Measurements from ENCODE around the gene NEUROD2. TPM values are rescaled to one million over a fixed set of nuclear protein-coding genes. Genes with fewer than 3 reads are reported as not detected.

Gene NEUROD2
- total RNA-seq: not detected

GRCh38 chr17:39607851-39608130 lies at the start of gene NEUROD2:
Gene NEUROD2, minus strand, starts transcription at chr17:39607920. Its CDS starts 1,321 bp downstream, at chr17:39606599.
- no peak for DNase-seq
- no peaks in the 10 kb centered on the region for H3K36me3 Mint-ChIP-seq (ENCODE audit: low read depth)
- no peak for ATAC-seq
- H3K4me1 Mint-ChIP-seq (ENCODE audit: low read depth): peaks cover 12% of the 10 kb centered on the region
- H3K4me3 Mint-ChIP-seq: no peak within 1 kb of the TSS
- ChIA-PET CTCF (no interaction called here), POLR2A (no interaction called here)
- H3K9me3 Mint-ChIP-seq (ENCODE audit: insufficient read depth): no peaks in the 10 kb centered on the region
- no peak within 1 kb of the TSS for H3K27ac Mint-ChIP-seq
- H3K27me3 Mint-ChIP-seq (ENCODE audit: low read depth): peaks cover 55% of the 10 kb centered on the region

- H3K4me1 Mint-ChIP-seq (ENCODE audit: low read depth): peaks cover 43% of the 10 kb centered on the region
- no peaks in the 10 kb centered on the region for H3K9me3 Mint-ChIP-seq (ENCODE audit: insufficient read depth)
- peaks cover 19% of the 10 kb centered on the region for H3K36me3 Mint-ChIP-seq (ENCODE audit: low read depth)
- ChIA-PET POLR2A (interaction anchor here (0.6 to 1.9 kb wide), 3 partner anchors 33 to 65 kb away, joined by 3 to 5 read pairs (median 3); partner anchors contain the start of gene PGAP3), CTCF (interaction anchor here (0.7 to 9.0 kb wide), 16 partner anchors 13 to 241 kb away, joined by 3 to 156 read pairs (median 8); partner anchors contain the start of genes MIEN1, PGAP3, PNMT and PPP1R1B)
- no peaks in the 10 kb centered on the region for H3K27me3 Mint-ChIP-seq (ENCODE audit: low read depth)
- H3K27ac Mint-ChIP-seq: no peak overlapping the region
- DNase-seq (no peak), ATAC-seq (no peak)
- H3K4me3 Mint-ChIP-seq: no peak overlapping the region
Measured at GRCh38 chr17:39655105-39655504, 47.4 kb upstream of the NEUROD2 start.

- Mint-ChIP-seq H3K9me3 (ENCODE audit: insufficient read depth) (no peaks in the 10 kb centered on the region), H3K4me3 (no peak overlapping the region), H3K36me3 (ENCODE audit: low read depth) (peaks cover 18% of the 10 kb centered on the region), H3K27ac (no peak overlapping the region), H3K27me3 (ENCODE audit: low read depth) (no peaks in the 10 kb centered on the region), H3K4me1 (ENCODE audit: low read depth) (peaks cover 37% of the 10 kb centered on the region)
- peak; percentile 88 for DNase-seq
- ATAC-seq: peak; percentile 85
- ChIA-PET CTCF (interaction anchor here (0.5 to 9.0 kb wide), 27 partner anchors 9 to 890 kb away, joined by 3 to 156 read pairs (median 5); partner anchors contain the start of genes ERBB2, MIEN1, PGAP3 and PNMT), POLR2A (interaction anchor here (0.8 kb wide), 1 partner anchor 193 kb away, joined by 3 read pairs; no protein-coding TSS in a partner anchor)
Measured at GRCh38 chr17:39653662-39654331, 46.1 kb upstream of the NEUROD2 start.

- ChIA-PET POLR2A (no interaction called here), CTCF (interaction anchor here (0.5 to 9.0 kb wide), 23 partner anchors 9 to 890 kb away, joined by 3 to 156 read pairs (median 6); partner anchors contain the start of genes ERBB2, MIEN1, PGAP3 and PNMT)
- Mint-ChIP-seq H3K27ac (no peak overlapping the region), H3K4me1 (ENCODE audit: low read depth) (peaks cover 37% of the 10 kb centered on the region), H3K36me3 (ENCODE audit: low read depth) (peaks cover 16% of the 10 kb centered on the region), H3K4me3 (no peak overlapping the region), H3K27me3 (ENCODE audit: low read depth) (no peaks in the 10 kb centered on the region), H3K9me3 (ENCODE audit: insufficient read depth) (no peaks in the 10 kb centered on the region)
- ATAC-seq (no peak), DNase-seq (no peak)
Measured at GRCh38 chr17:39653316-39653661, 45.6 kb upstream of the NEUROD2 start.

GRCh38 chr17:39652587-39653315 lies 45.0 kb upstream of the NEUROD2 start:
- H3K4me1 Mint-ChIP-seq (ENCODE audit: low read depth): peaks cover 32% of the 10 kb centered on the region
- ChIA-PET CTCF (interaction anchor here (0.7 to 9.0 kb wide), 12 partner anchors 12 to 100 kb away, joined by 3 to 156 read pairs (median 8); partner anchors contain the start of genes PNMT, PPP1R1B and STARD3), POLR2A (no interaction called here)
- DNase-seq (no peak), ATAC-seq (peak; percentile 21)
- peak overlapping the region; percentile 37 for H3K27ac Mint-ChIP-seq
- H3K36me3 Mint-ChIP-seq (ENCODE audit: low read depth): peaks cover 15% of the 10 kb centered on the region
- H3K4me3 Mint-ChIP-seq: no peak overlapping the region
- no peaks in the 10 kb centered on the region for H3K27me3 Mint-ChIP-seq (ENCODE audit: low read depth)
- no peaks in the 10 kb centered on the region for H3K9me3 Mint-ChIP-seq (ENCODE audit: insufficient read depth)

GRCh38 chr17:39651923-39652586 lies 44.3 kb upstream of the NEUROD2 start:
- ChIA-PET CTCF (interaction anchor here (0.7 to 9.0 kb wide), 10 partner anchors 11 to 97 kb away, joined by 3 to 156 read pairs (median 5); partner anchors contain the start of genes PNMT, PPP1R1B and STARD3), POLR2A (no interaction called here)
- DNase-seq (no peak), ATAC-seq (no peak)
- Mint-ChIP-seq H3K4me1 (ENCODE audit: low read depth) (peaks cover 31% of the 10 kb centered on the region), H3K9me3 (ENCODE audit: insufficient read depth) (no peaks in the 10 kb centered on the region), H3K36me3 (ENCODE audit: low read depth) (peaks cover 14% of the 10 kb centered on the region), H3K4me3 (no peak overlapping the region), H3K27ac (peak overlapping the region; percentile 37), H3K27me3 (ENCODE audit: low read depth) (no peaks in the 10 kb centered on the region)

- ATAC-seq (no peak), DNase-seq (no peak)
- ChIA-PET CTCF (interaction anchor here (1.6 to 9.0 kb wide), 3 partner anchors 16 to 35 kb away, joined by 4 to 156 read pairs (median 45); partner anchors contain the start of gene PPP1R1B), POLR2A (no interaction called here)
- H3K4me3 Mint-ChIP-seq: no peak overlapping the region
- no peaks in the 10 kb centered on the region for H3K27me3 Mint-ChIP-seq (ENCODE audit: low read depth)
- peaks cover 31% of the 10 kb centered on the region for H3K4me1 Mint-ChIP-seq (ENCODE audit: low read depth)
- H3K36me3 Mint-ChIP-seq (ENCODE audit: low read depth): peaks cover 12% of the 10 kb centered on the region
- H3K9me3 Mint-ChIP-seq (ENCODE audit: insufficient read depth): no peaks in the 10 kb centered on the region
- no peak overlapping the region for H3K27ac Mint-ChIP-seq
Measured at GRCh38 chr17:39650121-39650579, 42.4 kb upstream of the NEUROD2 start.

- no peaks in the 10 kb centered on the region for H3K9me3 Mint-ChIP-seq (ENCODE audit: insufficient read depth)
- ChIA-PET CTCF (interaction anchor here (0.9 to 9.0 kb wide), 5 partner anchors 14 to 81 kb away, joined by 3 to 156 read pairs (median 5); partner anchors contain the start of genes PNMT and PPP1R1B), POLR2A (interaction anchor here (1.1 to 1.5 kb wide), 2 partner anchors 11 to 186 kb away, joined by 3 to 5 read pairs; no protein-coding TSS in a partner anchor)
- H3K4me3 Mint-ChIP-seq: no peak overlapping the region
- peaks cover 10% of the 10 kb centered on the region for H3K36me3 Mint-ChIP-seq (ENCODE audit: low read depth)
- DNase-seq (no peak), ATAC-seq (no peak)
- H3K4me1 Mint-ChIP-seq (ENCODE audit: low read depth): peaks cover 33% of the 10 kb centered on the region
- no peaks in the 10 kb centered on the region for H3K27me3 Mint-ChIP-seq (ENCODE audit: low read depth)
- H3K27ac Mint-ChIP-seq: no peak overlapping the region
Measured at GRCh38 chr17:39648616-39649366, 41.1 kb upstream of the NEUROD2 start.

- ChIA-PET POLR2A (interaction anchor here (0.8 to 1.5 kb wide), 2 partner anchors 9 to 202 kb away, joined by 3 to 5 read pairs; no protein-coding TSS in a partner anchor), CTCF (interaction anchor here (1.6 to 9.0 kb wide), 2 partner anchors 13 to 24 kb away, joined by 5 to 156 read pairs; partner anchors contain the start of gene PPP1R1B)
- Mint-ChIP-seq H3K9me3 (ENCODE audit: insufficient read depth) (no peaks in the 10 kb centered on the region), H3K4me3 (no peak overlapping the region), H3K27ac (no peak overlapping the region), H3K4me1 (ENCODE audit: low read depth) (peaks cover 43% of the 10 kb centered on the region), H3K27me3 (ENCODE audit: low read depth) (no peaks in the 10 kb centered on the region), H3K36me3 (ENCODE audit: low read depth) (peaks cover 7% of the 10 kb centered on the region)
- DNase-seq: no peak
- no peak for ATAC-seq
Measured at GRCh38 chr17:39647256-39647655, 39.5 kb upstream of the NEUROD2 start.

- H3K27me3 Mint-ChIP-seq (ENCODE audit: low read depth): no peaks in the 10 kb centered on the region
- peaks cover 64% of the 10 kb centered on the region for H3K4me1 Mint-ChIP-seq (ENCODE audit: low read depth)
- POLR2A ChIA-PET: no interaction called here
- no peaks in the 10 kb centered on the region for H3K9me3 Mint-ChIP-seq (ENCODE audit: insufficient read depth)
- no peak overlapping the region for H3K4me3 Mint-ChIP-seq
- H3K36me3 Mint-ChIP-seq (ENCODE audit: low read depth): peaks cover 8% of the 10 kb centered on the region
- CTCF ChIA-PET: interaction anchor here (1.0 to 10.6 kb wide), 5 partner anchors 9 to 22 kb away, joined by 3 to 115 read pairs (median 4); no protein-coding TSS in a partner anchor
- DNase-seq (no peak), ATAC-seq (no peak)
- H3K27ac Mint-ChIP-seq: no peak overlapping the region
Measured at GRCh38 chr17:39643271-39643670, 35.6 kb upstream of the NEUROD2 start.

Data from activated CD8-positive, alpha-beta T cell treated with anti-CD3 and anti-CD28 coated beads, Interleukin-2, amount 10 ng/mL, durations not matched to agents 7 days and 5 days (primary cell).